GM12872 (cell line): ENCODE data around the gene KLHL1.

Experiments
- TF ChIP-seq, protein P1 (sequence below): IDR thresholded peaks from 3 replicates; pipeline ENCODE4 v1.5.1; 2011; ENCODE audit warnings: low read depth, mild to moderate bottlenecking, low read length, moderate library complexity; ENCODE audit not compliant: insufficient read depth

Gene KLHL1

DNA sequence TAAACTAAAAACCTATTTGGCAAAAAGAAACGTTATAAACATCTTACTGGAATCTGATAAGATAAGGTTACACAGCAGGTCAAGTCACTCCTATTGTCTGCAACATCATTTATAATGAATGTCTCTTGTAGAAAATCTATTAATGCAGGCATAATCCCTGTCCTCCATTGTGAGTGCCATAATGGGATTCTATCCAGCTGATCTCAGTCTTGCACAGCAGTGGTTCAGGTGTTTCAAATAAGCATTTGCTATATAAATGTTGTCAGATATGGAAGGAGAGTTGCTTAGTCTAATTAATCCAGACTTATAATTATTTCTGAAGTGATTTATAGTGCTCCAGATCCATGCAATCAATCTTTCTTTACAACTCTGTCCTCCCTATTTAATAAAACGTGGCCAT lies 187.1 kb downstream of the KLHL1 start:
- TF ChIP-seq, protein P1, sequence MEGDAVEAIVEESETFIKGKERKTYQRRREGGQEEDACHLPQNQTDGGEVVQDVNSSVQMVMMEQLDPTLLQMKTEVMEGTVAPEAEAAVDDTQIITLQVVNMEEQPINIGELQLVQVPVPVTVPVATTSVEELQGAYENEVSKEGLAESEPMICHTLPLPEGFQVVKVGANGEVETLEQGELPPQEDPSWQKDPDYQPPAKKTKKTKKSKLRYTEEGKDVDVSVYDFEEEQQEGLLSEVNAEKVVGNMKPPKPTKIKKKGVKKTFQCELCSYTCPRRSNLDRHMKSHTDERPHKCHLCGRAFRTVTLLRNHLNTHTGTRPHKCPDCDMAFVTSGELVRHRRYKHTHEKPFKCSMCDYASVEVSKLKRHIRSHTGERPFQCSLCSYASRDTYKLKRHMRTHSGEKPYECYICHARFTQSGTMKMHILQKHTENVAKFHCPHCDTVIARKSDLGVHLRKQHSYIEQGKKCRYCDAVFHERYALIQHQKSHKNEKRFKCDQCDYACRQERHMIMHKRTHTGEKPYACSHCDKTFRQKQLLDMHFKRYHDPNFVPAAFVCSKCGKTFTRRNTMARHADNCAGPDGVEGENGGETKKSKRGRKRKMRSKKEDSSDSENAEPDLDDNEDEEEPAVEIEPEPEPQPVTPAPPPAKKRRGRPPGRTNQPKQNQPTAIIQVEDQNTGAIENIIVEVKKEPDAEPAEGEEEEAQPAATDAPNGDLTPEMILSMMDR, result no peak

DNA sequence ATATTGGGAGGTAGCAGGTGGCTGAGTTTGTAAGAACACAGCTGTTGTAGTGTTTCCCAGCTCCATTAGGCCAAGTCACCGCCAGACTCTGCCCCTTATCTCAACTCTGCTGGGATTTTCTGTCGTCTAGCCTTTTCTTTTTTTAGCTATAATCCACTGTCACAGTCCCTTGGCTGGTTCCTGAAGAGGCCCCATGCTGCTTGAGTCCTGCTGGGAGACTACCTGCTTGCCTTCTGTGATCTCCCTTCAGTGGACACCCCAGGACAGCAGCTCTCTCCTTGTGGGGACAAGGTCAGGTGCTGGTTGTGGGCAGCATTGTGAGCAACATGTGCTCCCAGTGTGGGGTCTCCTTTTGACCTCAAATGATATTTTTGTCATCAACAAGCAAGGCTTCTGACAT lies 195.6 kb downstream of the KLHL1 start:
- TF ChIP-seq, protein P1, result no peak

DNA sequence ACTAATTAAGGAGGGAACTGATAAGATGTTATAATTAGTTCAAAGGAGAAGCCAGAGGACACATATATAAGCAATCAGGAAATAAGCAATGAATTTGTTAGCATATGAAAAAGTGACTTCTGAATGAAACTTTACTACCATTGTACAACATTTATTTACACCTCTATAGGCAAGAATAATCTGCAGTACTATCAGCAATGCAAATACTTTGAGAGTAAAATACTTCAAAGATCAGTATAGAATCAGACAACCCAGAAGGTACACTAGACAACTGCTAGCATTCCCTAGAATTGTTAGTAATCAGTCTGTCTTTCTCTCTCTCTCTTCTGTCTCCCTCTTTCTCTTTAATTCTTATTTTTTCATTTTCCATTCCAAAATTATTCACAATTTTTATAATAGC lies 197.5 kb downstream of the KLHL1 start:
- TF ChIP-seq, protein P1, result no peak

DNA sequence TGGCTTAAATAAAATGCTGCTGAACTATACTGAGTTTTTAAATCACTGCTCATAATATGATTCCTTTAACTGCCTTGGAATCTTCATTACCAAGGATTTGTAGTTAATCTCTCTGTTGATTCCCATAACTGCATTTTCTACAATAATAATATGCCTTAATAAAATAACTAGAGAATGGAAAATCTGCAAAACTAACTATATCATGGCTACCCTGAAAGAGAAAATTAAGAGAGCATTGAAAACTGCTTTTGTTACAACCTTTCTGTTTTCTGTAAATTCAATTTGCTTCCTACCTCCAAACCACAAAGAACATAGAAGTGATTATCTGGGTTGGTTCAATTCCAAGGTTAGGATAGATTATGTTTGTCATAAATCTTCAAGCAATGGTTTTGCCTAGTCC lies 203.5 kb downstream of the KLHL1 start:
- TF ChIP-seq, protein P1, result no peak

DNA sequence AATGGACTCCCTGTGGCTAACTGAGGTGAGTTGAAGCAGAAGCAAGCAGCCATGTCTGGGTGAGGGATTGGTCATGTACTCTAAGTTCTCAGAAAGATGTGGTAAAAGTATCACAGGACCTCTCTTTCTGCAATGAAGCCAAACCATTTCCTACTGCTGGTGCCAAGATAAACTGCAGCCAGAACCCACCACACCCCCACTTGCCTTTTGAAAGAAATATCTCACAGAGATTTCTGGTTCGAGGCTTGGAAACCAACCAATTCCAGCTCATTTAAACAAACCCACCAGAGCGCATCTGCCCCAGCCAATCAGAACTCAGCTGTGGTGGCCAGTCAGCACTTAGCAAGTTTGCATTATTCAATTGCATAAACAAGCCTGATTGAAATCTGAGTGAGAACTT lies 205.2 kb downstream of the KLHL1 start:
- TF ChIP-seq, protein P1, result no peak

DNA sequence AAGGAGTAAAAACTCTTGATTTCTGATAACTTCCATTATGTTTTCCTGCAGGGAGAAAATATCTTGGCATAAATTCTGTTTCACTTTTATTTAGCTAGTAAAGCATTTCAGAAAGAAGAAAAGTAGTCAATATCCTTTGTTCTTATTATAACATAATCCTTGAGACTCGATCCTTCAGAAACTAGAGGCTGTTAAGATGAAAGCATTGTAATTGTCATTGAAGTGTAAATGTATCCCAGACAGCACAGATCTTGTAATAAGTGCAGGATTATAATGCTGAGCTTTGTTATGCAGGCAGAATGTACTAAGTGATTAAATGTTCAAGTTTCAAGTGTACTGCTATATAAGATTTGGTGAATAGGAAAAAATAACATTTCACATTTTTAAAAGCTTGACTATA lies 225.8 kb downstream of the KLHL1 start:
- TF ChIP-seq, protein P1, result no peak

DNA sequence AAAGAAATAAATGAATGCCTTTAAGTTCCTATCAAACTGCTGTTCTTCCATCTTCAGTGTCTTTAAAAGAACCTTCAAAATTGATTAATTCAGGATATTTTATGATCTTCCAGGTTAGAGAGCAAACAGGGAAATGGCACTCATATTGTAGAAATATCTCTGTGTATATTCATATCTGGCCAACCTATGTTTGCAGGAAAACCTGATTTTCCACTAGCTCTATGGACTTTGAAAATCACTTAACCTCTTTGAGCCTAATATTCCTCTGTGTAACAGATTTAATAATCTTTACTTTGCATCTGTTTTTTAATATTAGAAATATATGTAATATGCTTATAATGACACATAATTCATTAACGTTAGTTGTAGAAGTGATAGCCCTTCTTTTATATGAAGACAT lies 228.3 kb downstream of the KLHL1 start:
- TF ChIP-seq, protein P1, result no peak
